Neural progenitor cell (in vitro differentiated cells): ENCODE data around the gene GABRB2. TPM values are rescaled to one million over a fixed set of nuclear protein-coding genes. Genes with fewer than 3 reads are reported as not detected.

ENCODE experiments used
- DNase-seq: peaks from one replicate; pipeline ENCODE4 v3.0.0-alpha.2; 2016; ENCODE audit warnings: low spot score
- H2AFZ ChIP-seq: fragments of 200-600 bp; sonication (generic); replicated peaks from 2 replicates; pipeline ENCODE4 v1.6.1; 2016; ENCODE audit warnings: antibody characterized with exemption
- H3F3A ChIP-seq: fragments of 200-600 bp; sonication (generic); 2 replicates; pipeline ENCODE4 v1.6.1; 2016; ENCODE audit warnings: antibody characterized with exemption, low read depth
- H3K27ac ChIP-seq: fragments of 200-600 bp; sonication (generic); 2 replicates; pipeline ENCODE4 v1.5.1; 2016; ENCODE audit warnings: mild to moderate bottlenecking
- H3K27me3 ChIP-seq: fragments of 200-600 bp; sonication (generic); 2 replicates; pipeline ENCODE4 v1.6.1; 2016; ENCODE audit warnings: mild to moderate bottlenecking, moderate library complexity
- H3K36me3 ChIP-seq: fragments of 200-600 bp; sonication (generic); 2 replicates; pipeline ENCODE4 v1.5.1; 2016
- H3K4me1 ChIP-seq: fragments of 200-600 bp; sonication (generic); 2 replicates; pipeline ENCODE4 v1.6.1; 2016; ENCODE audit warnings: mixed run types
- H3K4me2 ChIP-seq: fragments of 200-600 bp; sonication (generic); 2 replicates; pipeline ENCODE4 v1.6.1; 2016
- H3K4me3 ChIP-seq: fragments of 200-600 bp; sonication (generic); 2 replicates; pipeline ENCODE4 v1.5.1; 2016
- H3K79me2 ChIP-seq: fragments of 200-600 bp; sonication (generic); 2 replicates; pipeline ENCODE4 v1.6.1; 2016; ENCODE audit warnings: low read depth
- H3K9ac ChIP-seq: fragments of 200-600 bp; sonication (generic); 2 replicates; pipeline ENCODE4 v1.6.1; 2016
- H3K9me3 ChIP-seq: fragments of 200-600 bp; sonication (generic); 2 replicates; pipeline ENCODE4 v1.5.1; 2016; ENCODE audit warnings: low read depth
- H4K20me1 ChIP-seq: fragments of 200-600 bp; sonication (generic); 2 replicates; pipeline ENCODE4 v1.6.1; 2016; ENCODE audit warnings: low read depth
- H3K27ac Mint-ChIP-seq: 3 replicates; pipeline ENCODE4 v1.8.0; 2021; ENCODE audit warnings: mixed read lengths
- H3K27me3 Mint-ChIP-seq: 2 replicates; pipeline ENCODE4 v1.8.0; 2022; ENCODE audit warnings: low read depth, mild to moderate bottlenecking, inconsistent platforms, moderate library complexity, mixed read lengths; ENCODE audit not compliant: insufficient read depth
- H3K36me3 Mint-ChIP-seq: 3 replicates; pipeline ENCODE4 v1.8.0; 2021; ENCODE audit warnings: mixed read lengths
- H3K4me1 Mint-ChIP-seq: 3 replicates; pipeline ENCODE4 v1.8.0; 2021; ENCODE audit warnings: mixed read lengths
- H3K4me3 Mint-ChIP-seq: 3 replicates; pipeline ENCODE4 v1.8.0; 2021; ENCODE audit warnings: mild to moderate bottlenecking, moderate library complexity, mixed read lengths
- H3K9me3 Mint-ChIP-seq: 3 replicates; pipeline ENCODE4 v1.8.0; 2020; ENCODE audit warnings: mixed read lengths
- EZH2 ChIP-seq: fragments of 200-600 bp; sonication (generic); IDR thresholded peaks from 2 replicates; pipeline ENCODE4 v1.6.1; 2017; ENCODE audit warnings: antibody characterized with exemption, mild to moderate bottlenecking, moderate library complexity
- EZH2phosphoT487 ChIP-seq: fragments of 200-600 bp; sonication (generic); IDR thresholded peaks from 2 replicates; pipeline ENCODE4 v1.6.1; 2017; ENCODE audit warnings: antibody characterized with exemption
- total RNA-seq: library from RNA; depleted of rRNA; stranded (reverse); fragments of >200 nt; gene quantifications from 2 replicates; pipeline ENCODE4 v1.2.3, GENCODE V29; 2015; ENCODE audit warnings: low replicate concordance
- TF ChIP-seq, protein P1 (sequence below): fragments of 200-600 bp; sonication (generic); IDR thresholded peaks from 2 replicates; pipeline ENCODE4 v1.5.1; 2017; ENCODE audit warnings: antibody characterized with exemption, mild to moderate bottlenecking

The GABRB2 gene
- total RNA-seq, 1 donor from 2014 or later, result 0.58 TPM

DNA sequence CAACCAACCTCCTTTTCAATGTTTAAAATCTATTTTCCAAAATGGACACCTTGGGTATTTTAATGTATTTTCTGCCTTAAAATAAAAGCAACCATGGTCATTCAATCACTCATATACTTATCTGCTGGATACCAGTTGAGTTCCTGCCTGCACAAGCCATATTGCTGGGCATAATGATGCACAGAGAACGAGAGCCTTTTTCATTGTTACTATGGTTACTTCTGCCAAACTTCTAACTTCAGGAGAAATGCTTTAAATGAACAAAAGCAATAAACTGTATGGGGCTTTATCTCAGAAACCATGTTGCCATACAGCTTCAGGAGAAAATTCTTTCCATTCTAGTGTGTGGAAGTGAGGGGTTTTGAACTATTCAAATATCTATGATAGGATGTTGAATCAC is 269.5 kb downstream of the GABRB2 start:
- DNase-seq, result no peak
- Histone ChIP-seq H3K4me3 (no peak overlapping the region), H3K27me3 (no peaks in the 10 kb centered on the region), H3K4me1 (no peaks in the 10 kb centered on the region), H3K4me2 (no peak overlapping the region), H3K79me2 (no peaks in the 10 kb centered on the region), H3K36me3 (no peaks in the 10 kb centered on the region), H3K9ac (no peak overlapping the region), H3K9me3 (no peaks in the 10 kb centered on the region), H4K20me1 (no peaks in the 10 kb centered on the region), H2AFZ (no peak overlapping the region), H3F3A (no peaks in the 10 kb centered on the region), H3K27ac (no peak overlapping the region)
- TF ChIP-seq EZH2phosphoT487 (no peak), EZH2 (no peak)
- TF ChIP-seq, protein P1, sequence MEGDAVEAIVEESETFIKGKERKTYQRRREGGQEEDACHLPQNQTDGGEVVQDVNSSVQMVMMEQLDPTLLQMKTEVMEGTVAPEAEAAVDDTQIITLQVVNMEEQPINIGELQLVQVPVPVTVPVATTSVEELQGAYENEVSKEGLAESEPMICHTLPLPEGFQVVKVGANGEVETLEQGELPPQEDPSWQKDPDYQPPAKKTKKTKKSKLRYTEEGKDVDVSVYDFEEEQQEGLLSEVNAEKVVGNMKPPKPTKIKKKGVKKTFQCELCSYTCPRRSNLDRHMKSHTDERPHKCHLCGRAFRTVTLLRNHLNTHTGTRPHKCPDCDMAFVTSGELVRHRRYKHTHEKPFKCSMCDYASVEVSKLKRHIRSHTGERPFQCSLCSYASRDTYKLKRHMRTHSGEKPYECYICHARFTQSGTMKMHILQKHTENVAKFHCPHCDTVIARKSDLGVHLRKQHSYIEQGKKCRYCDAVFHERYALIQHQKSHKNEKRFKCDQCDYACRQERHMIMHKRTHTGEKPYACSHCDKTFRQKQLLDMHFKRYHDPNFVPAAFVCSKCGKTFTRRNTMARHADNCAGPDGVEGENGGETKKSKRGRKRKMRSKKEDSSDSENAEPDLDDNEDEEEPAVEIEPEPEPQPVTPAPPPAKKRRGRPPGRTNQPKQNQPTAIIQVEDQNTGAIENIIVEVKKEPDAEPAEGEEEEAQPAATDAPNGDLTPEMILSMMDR, result no peak
- no peak overlapping the region for H3K27ac Mint-ChIP-seq
- no peaks in the 10 kb centered on the region for H3K4me1 Mint-ChIP-seq
- H3K9me3 Mint-ChIP-seq, result no peaks in the 10 kb centered on the region
- no peaks in the 10 kb centered on the region for H3K27me3 Mint-ChIP-seq
- H3K36me3 Mint-ChIP-seq, result no peaks in the 10 kb centered on the region
- no peak overlapping the region for H3K4me3 Mint-ChIP-seq

DNA sequence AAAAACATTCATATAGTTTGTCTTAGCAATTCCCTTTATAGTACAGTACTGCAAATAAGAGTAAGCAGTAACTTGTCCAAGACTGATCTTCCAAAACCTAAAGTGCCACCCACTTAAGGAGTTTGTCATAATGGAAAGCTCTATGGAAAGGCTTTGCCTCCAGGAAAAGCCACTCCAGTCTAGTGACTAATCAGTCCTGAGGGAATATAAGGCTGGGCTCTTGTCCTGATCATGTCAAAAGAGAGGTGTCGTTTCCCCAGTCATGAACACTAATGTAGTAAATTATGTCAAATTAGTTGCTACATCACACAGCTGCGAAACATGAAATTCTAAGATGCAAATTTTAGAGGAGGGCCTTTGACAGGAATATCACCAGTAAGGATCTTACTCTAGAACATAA is 271.6 kb downstream of the GABRB2 start:
- no peak for DNase-seq
- Mint-ChIP-seq H3K4me3 (no peak overlapping the region), H3K9me3 (no peaks in the 10 kb centered on the region), H3K27ac (no peak overlapping the region), H3K4me1 (no peaks in the 10 kb centered on the region), H3K27me3 (no peaks in the 10 kb centered on the region), H3K36me3 (no peaks in the 10 kb centered on the region)
- H3F3A ChIP-seq, result no peaks in the 10 kb centered on the region
- H3K4me2 ChIP-seq, result no peak overlapping the region
- H3K27ac ChIP-seq, result no peak overlapping the region
- H3K4me3 ChIP-seq, result no peak overlapping the region
- no peaks in the 10 kb centered on the region for H3K79me2 ChIP-seq
- H4K20me1 ChIP-seq, result no peaks in the 10 kb centered on the region
- H3K36me3 ChIP-seq, result no peaks in the 10 kb centered on the region
- H3K27me3 ChIP-seq, result no peaks in the 10 kb centered on the region
- no peaks in the 10 kb centered on the region for H3K9me3 ChIP-seq
- H3K4me1 ChIP-seq, result no peaks in the 10 kb centered on the region
- H2AFZ ChIP-seq, result no peak overlapping the region
- H3K9ac ChIP-seq, result no peak overlapping the region
- TF ChIP-seq EZH2, result no peak
- TF ChIP-seq EZH2phosphoT487, result no peak
- TF ChIP-seq, protein P1, result no peak

DNA sequence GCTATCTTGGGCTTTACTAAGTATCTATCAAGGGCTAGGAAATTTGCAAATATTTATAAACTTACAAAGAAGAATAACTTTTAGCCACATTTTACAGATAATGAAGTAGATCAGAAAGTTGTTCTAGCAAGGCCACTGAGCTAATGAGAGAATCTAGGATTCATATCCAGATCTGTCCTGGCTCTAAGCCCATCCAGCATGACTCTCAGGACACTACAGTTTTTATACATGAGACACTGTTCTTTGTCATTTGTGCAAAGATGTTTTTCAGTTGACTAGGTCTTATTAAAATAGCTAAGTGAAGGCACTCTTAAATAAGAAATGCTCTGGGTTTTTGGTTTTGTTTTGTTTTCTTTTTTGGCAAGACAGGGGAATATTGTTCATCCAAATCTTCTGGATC is 273.1 kb downstream of the GABRB2 start:
- peaks cover 3% of the 10 kb centered on the region for H3K27me3 Mint-ChIP-seq
- no peaks in the 10 kb centered on the region for H3K27me3 ChIP-seq
- H3K27ac ChIP-seq, result no peak overlapping the region
- no peaks in the 10 kb centered on the region for H3K79me2 ChIP-seq
- H2AFZ ChIP-seq, result no peak overlapping the region
- H3K36me3 ChIP-seq, result no peaks in the 10 kb centered on the region
- H4K20me1 ChIP-seq, result no peaks in the 10 kb centered on the region
- H3K4me1 ChIP-seq, result no peaks in the 10 kb centered on the region
- H3K4me3 Mint-ChIP-seq, result no peak overlapping the region
- no peaks in the 10 kb centered on the region for H3K9me3 ChIP-seq
- TF ChIP-seq, protein P1, result no peak
- TF ChIP-seq EZH2, result no peak
- TF ChIP-seq EZH2phosphoT487, result no peak
- H3K4me1 Mint-ChIP-seq, result no peaks in the 10 kb centered on the region
- no peak overlapping the region for H3K27ac Mint-ChIP-seq
- DNase-seq, result no peak
- H3K9me3 Mint-ChIP-seq, result peaks cover 4% of the 10 kb centered on the region
- H3K4me3 ChIP-seq, result no peak overlapping the region
- no peak overlapping the region for H3K9ac ChIP-seq
- no peak overlapping the region for H3K4me2 ChIP-seq
- no peaks in the 10 kb centered on the region for H3F3A ChIP-seq
- no peaks in the 10 kb centered on the region for H3K36me3 Mint-ChIP-seq

DNA sequence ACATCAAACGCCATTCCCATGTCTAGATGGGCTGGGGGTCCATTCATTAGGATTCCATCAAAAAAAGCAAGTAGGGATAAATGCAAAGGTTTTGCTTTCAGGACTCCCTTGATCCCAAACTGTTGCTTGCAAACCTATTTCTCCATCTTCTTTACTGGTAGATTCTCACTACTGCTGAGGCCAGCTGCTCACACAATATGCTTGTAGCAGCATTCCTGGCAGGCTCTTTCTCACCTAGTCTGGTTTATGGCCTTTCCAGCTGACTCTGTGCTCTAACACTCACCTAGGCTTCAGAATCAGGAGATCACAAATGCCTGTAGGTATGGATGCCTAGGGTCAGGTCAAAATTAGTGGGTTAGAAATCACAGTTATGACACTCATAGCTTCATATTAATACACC is 274.7 kb downstream of the GABRB2 start:
- Mint-ChIP-seq H3K27me3 (peaks cover 5% of the 10 kb centered on the region), H3K36me3 (no peaks in the 10 kb centered on the region), H3K9me3 (peaks cover 5% of the 10 kb centered on the region), H3K4me1 (no peaks in the 10 kb centered on the region), H3K27ac (no peak overlapping the region), H3K4me3 (no peak overlapping the region)
- H3K4me3 ChIP-seq, result no peak overlapping the region
- no peaks in the 10 kb centered on the region for H3K36me3 ChIP-seq
- no peaks in the 10 kb centered on the region for H4K20me1 ChIP-seq
- TF ChIP-seq EZH2 (no peak), EZH2phosphoT487 (no peak)
- TF ChIP-seq, protein P1, result no peak
- H3K9me3 ChIP-seq, result no peaks in the 10 kb centered on the region
- H2AFZ ChIP-seq, result no peak overlapping the region
- H3K4me2 ChIP-seq, result no peak overlapping the region
- no peak for DNase-seq
- H3K27me3 ChIP-seq, result no peaks in the 10 kb centered on the region
- no peak overlapping the region for H3K27ac ChIP-seq
- H3F3A ChIP-seq, result no peaks in the 10 kb centered on the region
- H3K4me1 ChIP-seq, result no peaks in the 10 kb centered on the region
- no peaks in the 10 kb centered on the region for H3K79me2 ChIP-seq
- no peak overlapping the region for H3K9ac ChIP-seq
